ENCODE results near the gene EMX1. TPM values are rescaled to one million over a fixed set of nuclear protein-coding genes. Genes with fewer than 3 reads are reported as not detected.

EMX1 gene
- total and polyA plus RNA-seq, 12 donors, result 0.01 to 0.07 TPM; not detected in 10

DNA sequence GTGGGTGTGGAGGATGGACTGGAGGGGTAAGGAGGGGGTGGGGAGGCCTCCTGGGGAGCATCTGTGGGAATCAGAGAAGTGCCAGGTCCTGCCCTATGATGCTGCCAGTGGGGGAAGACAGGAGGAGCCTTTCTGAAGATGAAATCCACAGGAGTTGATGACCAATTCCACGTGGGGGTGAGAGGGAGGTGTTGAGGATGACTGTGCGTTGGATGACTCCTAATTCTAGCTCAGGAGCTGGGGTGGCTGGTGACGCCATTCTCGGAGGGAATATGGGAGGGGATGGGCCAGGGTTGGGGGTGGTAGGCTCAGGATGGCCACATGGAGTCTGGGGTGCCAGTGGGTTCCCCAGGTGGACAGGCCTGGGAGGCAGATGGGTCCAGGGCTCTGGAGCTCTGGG, 32.3 kb downstream of the EMX1 start:
- TF ChIP-seq, protein P1, sequence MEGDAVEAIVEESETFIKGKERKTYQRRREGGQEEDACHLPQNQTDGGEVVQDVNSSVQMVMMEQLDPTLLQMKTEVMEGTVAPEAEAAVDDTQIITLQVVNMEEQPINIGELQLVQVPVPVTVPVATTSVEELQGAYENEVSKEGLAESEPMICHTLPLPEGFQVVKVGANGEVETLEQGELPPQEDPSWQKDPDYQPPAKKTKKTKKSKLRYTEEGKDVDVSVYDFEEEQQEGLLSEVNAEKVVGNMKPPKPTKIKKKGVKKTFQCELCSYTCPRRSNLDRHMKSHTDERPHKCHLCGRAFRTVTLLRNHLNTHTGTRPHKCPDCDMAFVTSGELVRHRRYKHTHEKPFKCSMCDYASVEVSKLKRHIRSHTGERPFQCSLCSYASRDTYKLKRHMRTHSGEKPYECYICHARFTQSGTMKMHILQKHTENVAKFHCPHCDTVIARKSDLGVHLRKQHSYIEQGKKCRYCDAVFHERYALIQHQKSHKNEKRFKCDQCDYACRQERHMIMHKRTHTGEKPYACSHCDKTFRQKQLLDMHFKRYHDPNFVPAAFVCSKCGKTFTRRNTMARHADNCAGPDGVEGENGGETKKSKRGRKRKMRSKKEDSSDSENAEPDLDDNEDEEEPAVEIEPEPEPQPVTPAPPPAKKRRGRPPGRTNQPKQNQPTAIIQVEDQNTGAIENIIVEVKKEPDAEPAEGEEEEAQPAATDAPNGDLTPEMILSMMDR (IDR thresholded peaks at IDR 0.05), result no peak
- DNase-seq, result no peak
- no peak overlapping the region for H3K27ac ChIP-seq
- no peak overlapping the region for H3K4me3 ChIP-seq
- no peak for ATAC-seq
- peaks cover 0 to 4% (median 0%) of the 10 kb centered on the region in 9 donors for H3K4me1 ChIP-seq
- peaks cover 0 to 6% (median 0%) of the 10 kb centered on the region in 9 donors for H3K36me3 ChIP-seq
- no peaks in the 10 kb centered on the region for H3K27me3 ChIP-seq
- H3K9me3 ChIP-seq, result no peaks in the 10 kb centered on the region
- WGBS, 2 donors, result 93 to 97% methylated on average over 4 of the region's 4 CpGs
- intact Hi-C loops (cut with DNase I), result no loop called here

GRCh38 chr2:72950558-72951255, 33.4 kb downstream of the EMX1 start:
- H3K27ac ChIP-seq, result no peak overlapping the region
- no peaks in the 10 kb centered on the region for H3K27me3 ChIP-seq
- no peak for ATAC-seq
- peaks cover 0 to 3% (median 0%) of the 10 kb centered on the region in 9 donors for H3K36me3 ChIP-seq
- peaks cover 0 to 14% (median 0%) of the 10 kb centered on the region in 9 donors for H3K4me1 ChIP-seq
- H3K9me3 ChIP-seq, result no peaks in the 10 kb centered on the region
- H3K4me3 ChIP-seq, result no peak overlapping the region
- intact Hi-C loops (cut with DNase I), result no loop called here
- TF ChIP-seq, protein P1 (IDR thresholded peaks at IDR 0.05), result no peak
- DNase-seq, result no peak
- 87% methylated on average over 12 to 13 of the region's 13 CpGs for WGBS, 2 donors

- Histone ChIP-seq H3K27ac (no peak overlapping the region), H3K4me1 (peaks cover 0 to 17% (median 0%) of the 10 kb centered on the region in 9 donors), H3K4me3 (no peak overlapping the region), H3K27me3 (no peaks in the 10 kb centered on the region), H3K9me3 (no peaks in the 10 kb centered on the region), H3K36me3 (peaks cover 0 to 4% (median 0%) of the 10 kb centered on the region in 9 donors)
- intact Hi-C loops (cut with DNase I), result no loop called here
- 95 to 96% methylated on average over 8 of the region's 8 CpGs for WGBS, 2 donors
- ATAC-seq (no peak), DNase-seq (no peak)
- TF ChIP-seq, protein P1 (IDR thresholded peaks at IDR 0.05), result no peak
Measured at GRCh38 chr2:72951303-72952095, 34.2 kb downstream of the EMX1 start.

DNA sequence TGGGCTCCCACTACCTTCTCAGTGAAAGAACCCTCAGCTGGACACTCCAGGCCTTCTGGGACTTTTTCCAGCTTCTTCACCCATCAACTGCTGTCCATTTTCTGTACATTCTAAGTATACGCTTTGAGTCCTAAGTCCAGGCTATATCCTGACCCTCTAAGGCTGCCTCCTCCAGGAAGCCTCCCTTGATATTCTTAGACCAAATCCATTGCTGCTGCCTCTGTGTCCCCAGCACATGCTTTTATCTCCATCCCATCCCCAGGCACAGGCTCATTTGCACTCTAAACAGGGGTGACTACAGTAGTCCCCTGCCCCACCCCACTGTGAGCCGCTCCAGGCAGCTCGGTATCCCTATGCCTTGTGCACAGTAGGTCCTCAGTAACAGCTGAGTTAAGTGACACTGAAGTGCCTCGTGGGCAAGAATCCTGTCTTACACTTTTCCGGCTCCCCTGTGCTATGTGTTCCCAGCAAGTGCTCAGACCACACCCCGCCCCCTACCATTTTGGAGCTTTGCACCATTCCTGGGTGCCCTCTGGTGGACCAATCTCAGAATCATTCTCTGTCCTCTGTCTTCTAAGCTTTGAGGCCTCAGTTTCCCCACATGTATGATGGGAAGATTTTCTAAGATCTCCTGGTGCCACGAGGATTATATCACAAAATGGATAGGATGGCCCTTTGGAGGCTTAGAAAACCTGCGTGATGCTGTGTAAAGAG, 34.9 kb downstream of the EMX1 start:
- no peak overlapping the region for H3K27ac ChIP-seq

More for the DNA sequence above, 34.9 kb downstream of the EMX1 start:
- ATAC-seq, result no peak
- DNase-seq, result no peak
- Histone ChIP-seq H3K36me3 (peaks cover 0 to 5% (median 0%) of the 10 kb centered on the region in 9 donors), H3K4me3 (no peak overlapping the region), H3K4me1 (peaks cover 0 to 17% (median 0%) of the 10 kb centered on the region in 9 donors), H3K9me3 (no peaks in the 10 kb centered on the region), H3K27me3 (no peaks in the 10 kb centered on the region)
- TF ChIP-seq, protein P1 (IDR thresholded peaks at IDR 0.05), result no peak
- intact Hi-C loops (cut with DNase I), result no loop called here
- whole genome bisulfite sequencing, 2 donors, result 88 to 92% methylated on average over 8 of the region's 8 CpGs
